Spleen (tissue), 11 donors: ENCODE data around the gene MTA1. TPM values are rescaled to one million over a fixed set of nuclear protein-coding genes. Genes with fewer than 3 reads are reported as not detected.
A peak's percentile ranks its signal among the peaks of the same experiment; 100 is the strongest.

Experiments
- DNase-seq: peaks from one replicate; pipeline ENCODE4 v3.0.0-alpha.2; 2020
- H3K27ac ChIP-seq, 8 donors: fragments of 200-600 bp; sonication (generic) in 7 of 8; 1 replicate in 4 of 8; 2 replicates in 4 of 8; pipeline versions ENCODE4 v1.5.0 to v1.8.0; 2016 to 2021; ENCODE audit warnings: inconsistent platforms in 4 of 8, mild to moderate bottlenecking in 4 of 8, moderate library complexity in 1 of 8
- H3K27me3 ChIP-seq, 7 donors: fragments of 200-600 bp; sonication (generic) in 6 of 7; replicated peaks in 1 of 7; 1 replicate in 4 of 7; 2 replicates in 3 of 7; pipeline versions ENCODE4 v1.5.0 to v1.8.0; 2016 to 2021; ENCODE audit warnings: inconsistent platforms in 3 of 7, mild to moderate bottlenecking in 1 of 7
- H3K36me3 ChIP-seq, 6 donors: fragments of 200-600 bp; sonication (generic) in 5 of 6; 1 replicate in 4 of 6; 2 replicates in 2 of 6; pipeline versions ENCODE4 v1.5.0 to v1.8.0; 2016 to 2021; ENCODE audit warnings: inconsistent platforms in 2 of 6
- H3K4me1 ChIP-seq, 6 donors: fragments of 200-600 bp; sonication (generic) in 5 of 6; 1 replicate in 3 of 6; 2 replicates in 3 of 6; pipeline versions ENCODE4 v1.5.0 to v1.8.0; 2016 to 2021; ENCODE audit warnings: inconsistent platforms in 3 of 6
- H3K4me3 ChIP-seq, 8 donors: fragments of 200-600 bp; sonication (generic) in 7 of 8; 1 replicate in 4 of 8; 2 replicates in 4 of 8; pipeline versions ENCODE4 v1.5.0 to v1.8.0; 2016 to 2021; ENCODE audit warnings: inconsistent platforms in 4 of 8, mild to moderate bottlenecking in 4 of 8, moderate library complexity in 2 of 8
- H3K9me3 ChIP-seq, 8 donors: fragments of 200-600 bp; sonication (generic) in 7 of 8; 1 replicate in 4 of 8; 2 replicates in 4 of 8; pipeline versions ENCODE4 v1.5.0 to v1.8.0; 2016 to 2021; ENCODE audit warnings: inconsistent platforms in 4 of 8
- POLR2A ChIP-seq, 3 donors: fragments of 450-650 bp; IDR thresholded peaks; one replicate each; pipeline ENCODE4 v1.5.1; 2017; ENCODE audit warnings: antibody characterized with exemption in 3 of 3, mild to moderate bottlenecking in 1 of 3
- POLR2AphosphoS5 ChIP-seq, 3 donors: sonication (generic); formaldehyde crosslinking; IDR thresholded peaks; one replicate each; pipeline ENCODE4 v1.5.1; 2017; ENCODE audit warnings: antibody characterized with exemption in 3 of 3
- WGBS, 5 donors: extraction: QIAGEN DNeasy Blood & Tissue Kit in 3 of 5; methylation state at CpG; one replicate each; pipeline versions ENCODE4 v1.1.5 to v1.1.7; 2013 to 2018; 5-methylcytosine and 5-hydroxymethylcytosine counted together
- intact Hi-C: fragments of 100-400 bp; cut with DNase I; formaldehyde crosslinking; loops from one replicate; pipeline ENCODE4 v1.15.0; 2023; ENCODE audit warnings: low total_unique reads
- polyA plus RNA-seq, 3 donors: library from polyadenylated mRNA; stranded (reverse); fragments of 200-250 nt; gene quantifications; one replicate each; pipeline ENCODE4 v1.2.1, GENCODE V29; 2013
- total RNA-seq, 7 donors: library from RNA; depleted of rRNA in 3 of 7; stranded (reverse); fragments of >200 nt in 3 of 7; fragmentation: NEBNext Ultra II Directional in 4 of 7; extraction: Animal tissue kit (Norgen Biotek cat#: 25700) in 4 of 7; gene quantifications; one replicate each; pipeline versions ENCODE4 v1.1.0 to v1.2.1, GENCODE V29; 2016 to 2021
- TF ChIP-seq, protein P1 (sequence below), 11 experiments: fragments of 200-600 bp in 7 of 11; fragments of 450-650 bp in 4 of 11; sonication (generic) in 4 of 11; IDR thresholded peaks in 8 of 11; conservative IDR thresholded peaks in 3 of 11; 1 replicate in 7 of 11; 2 replicates in 4 of 11; pipeline versions ENCODE4 v1.4.0 to v1.8.0; 2016 to 2021; ENCODE audit warnings: antibody characterized with exemption in 11 of 11, inconsistent platforms in 4 of 11, mild to moderate bottlenecking in 1 of 11
- donor health status: healthy with polysubstance abuse.
- donor health status: DM: no; HTN: no; CAD: no; lungs with moderate emphysema.
- donor health status: DM: no; HTN: no; CAD: no.
- donor health status: Bipolar disorder and iron deficiency.
- donor health status: healthy.
- donor health status: DM: no; HTN: no; CAD: no.
- donor health status: DM: yes; HTN: yes; CAD: no.

Gene MTA1
- total and polyA plus RNA-seq, 10 donors, result 33.0 to 128 (median 78.2) TPM

DNA sequence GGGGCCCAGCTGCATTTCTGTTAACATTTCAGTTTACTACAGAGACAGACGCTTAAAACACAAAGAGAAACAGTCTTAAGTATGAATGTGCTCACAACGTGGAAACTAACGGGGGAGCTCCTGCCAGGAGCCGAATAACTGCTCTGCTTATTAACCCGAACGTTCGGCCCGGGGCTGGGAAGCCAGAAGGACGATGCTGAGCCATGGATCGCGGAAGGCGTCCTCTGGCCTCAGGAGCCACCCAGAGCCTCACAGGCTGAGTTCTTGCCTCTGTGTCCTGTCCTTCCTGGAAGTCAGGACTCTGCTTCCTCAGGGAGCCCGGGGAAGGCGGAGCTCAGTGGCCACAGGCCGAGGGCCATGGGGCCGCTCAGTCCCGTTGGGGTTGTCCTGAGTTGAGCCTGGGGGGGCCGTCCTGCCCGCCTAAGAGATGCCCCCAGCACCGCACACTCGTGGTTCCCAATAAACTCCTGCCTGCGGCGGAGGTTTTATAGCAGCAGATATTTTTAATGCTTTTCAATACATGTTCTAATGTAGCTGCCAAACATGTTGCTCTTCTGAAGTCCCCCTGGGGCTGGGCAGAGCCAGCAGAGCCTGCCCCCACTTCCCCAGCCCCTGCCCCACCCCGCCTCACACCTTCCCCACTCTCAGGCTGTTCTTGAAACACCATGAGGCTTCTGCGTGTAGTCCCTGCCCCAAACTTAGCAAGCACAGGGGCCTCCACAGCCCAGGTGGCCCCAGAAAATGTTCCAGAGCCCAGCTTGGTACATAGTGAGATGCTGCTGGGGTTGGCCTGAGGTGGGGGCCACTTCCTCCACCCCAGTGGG, 24.7 kb upstream of the MTA1 start:
- 85 to 89% (median 87%) methylated on average over 20 to 25 of the region's 25 CpGs for WGBS, 5 donors
- Histone ChIP-seq H3K27ac (peak overlapping the region in 2 of 8 donors; percentile 74 to 76), H3K4me3 (no peak overlapping the region), H3K4me1 (peaks cover 16 to 70% (median 39%) of the 10 kb centered on the region in 6 donors), H3K27me3 (no peaks in the 10 kb centered on the region), H3K36me3 (peaks cover 0 to 34% (median 0%) of the 10 kb centered on the region in 6 donors), H3K9me3 (no peaks in the 10 kb centered on the region)
- intact Hi-C loops, result no loop called here
- DNase-seq, result peak; percentile 72
- TF ChIP-seq, protein P1, sequence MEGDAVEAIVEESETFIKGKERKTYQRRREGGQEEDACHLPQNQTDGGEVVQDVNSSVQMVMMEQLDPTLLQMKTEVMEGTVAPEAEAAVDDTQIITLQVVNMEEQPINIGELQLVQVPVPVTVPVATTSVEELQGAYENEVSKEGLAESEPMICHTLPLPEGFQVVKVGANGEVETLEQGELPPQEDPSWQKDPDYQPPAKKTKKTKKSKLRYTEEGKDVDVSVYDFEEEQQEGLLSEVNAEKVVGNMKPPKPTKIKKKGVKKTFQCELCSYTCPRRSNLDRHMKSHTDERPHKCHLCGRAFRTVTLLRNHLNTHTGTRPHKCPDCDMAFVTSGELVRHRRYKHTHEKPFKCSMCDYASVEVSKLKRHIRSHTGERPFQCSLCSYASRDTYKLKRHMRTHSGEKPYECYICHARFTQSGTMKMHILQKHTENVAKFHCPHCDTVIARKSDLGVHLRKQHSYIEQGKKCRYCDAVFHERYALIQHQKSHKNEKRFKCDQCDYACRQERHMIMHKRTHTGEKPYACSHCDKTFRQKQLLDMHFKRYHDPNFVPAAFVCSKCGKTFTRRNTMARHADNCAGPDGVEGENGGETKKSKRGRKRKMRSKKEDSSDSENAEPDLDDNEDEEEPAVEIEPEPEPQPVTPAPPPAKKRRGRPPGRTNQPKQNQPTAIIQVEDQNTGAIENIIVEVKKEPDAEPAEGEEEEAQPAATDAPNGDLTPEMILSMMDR (IDR thresholded peaks at IDR 0.05 in 8 of 11, conservative IDR thresholded peaks at IDR 0.05 in 3 of 11), result no peak
- TF ChIP-seq POLR2AphosphoS5 (IDR thresholded peaks at IDR 0.05), result peak in 1 of 3 donors; percentile 3

DNA sequence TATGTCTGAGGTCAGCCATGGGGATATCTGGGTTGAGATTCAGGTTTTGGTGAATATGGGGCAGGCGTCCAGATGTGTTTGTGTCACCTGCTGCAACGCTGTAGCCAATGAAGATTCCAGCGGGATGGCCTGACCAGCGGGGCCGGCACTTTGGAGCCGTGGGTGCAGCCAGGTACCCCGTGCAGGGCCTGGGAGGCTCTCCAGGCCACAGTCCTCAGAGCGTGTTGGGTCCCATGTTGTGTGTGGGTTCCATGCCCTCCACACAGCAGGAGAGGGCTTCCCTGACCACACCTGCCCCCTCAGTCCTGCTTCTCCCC, 24.1 kb upstream of the MTA1 start:
- H3K4me3 ChIP-seq, result no peak overlapping the region
- H3K27ac ChIP-seq, result peak overlapping the region in 2 of 8 donors; percentile 16
- peaks cover 11 to 70% (median 38%) of the 10 kb centered on the region in 6 donors for H3K4me1 ChIP-seq
- DNase-seq, result no peak
- H3K27me3 ChIP-seq, result no peaks in the 10 kb centered on the region
- WGBS, 5 donors, result 89 to 99% (median 94%) methylated on average over 8 of the region's 8 CpGs
- TF ChIP-seq POLR2AphosphoS5 (IDR thresholded peaks at IDR 0.05) (no peak), POLR2A (IDR thresholded peaks at IDR 0.05) (no peak)
- TF ChIP-seq, protein P1 (IDR thresholded peaks at IDR 0.05 in 8 of 11, conservative IDR thresholded peaks at IDR 0.05 in 3 of 11), result no peak
- peaks cover 0 to 37% (median 0%) of the 10 kb centered on the region in 6 donors for H3K36me3 ChIP-seq
- intact Hi-C loops, result no loop called here
- no peaks in the 10 kb centered on the region for H3K9me3 ChIP-seq

GRCh38 chr14:105397350-105397931, 22.2 kb upstream of the MTA1 start:
- H3K36me3 ChIP-seq, result peaks cover 0 to 40% (median 9%) of the 10 kb centered on the region in 6 donors
- intact Hi-C loops, result no loop called here
- DNase-seq, result peak; percentile 83
- H3K27ac ChIP-seq, result peak overlapping the region; percentile 92 to 97 (median 94)
- peak overlapping the region in 7 of 8 donors; percentile 59 to 79 (median 73) for H3K4me3 ChIP-seq
- TF ChIP-seq, protein P1 (IDR thresholded peaks at IDR 0.05 in 8 of 11, conservative IDR thresholded peaks at IDR 0.05 in 3 of 11), result no peak
- TF ChIP-seq POLR2A (IDR thresholded peaks at IDR 0.05) (no peak), POLR2AphosphoS5 (IDR thresholded peaks at IDR 0.05) (peak in 1 of 3 donors; percentile 22)
- H3K4me1 ChIP-seq, result peaks cover 10 to 62% (median 32%) of the 10 kb centered on the region in 6 donors
- H3K9me3 ChIP-seq, result peaks cover 0 to 17% (median 7%) of the 10 kb centered on the region in 8 donors
- WGBS, 5 donors, result 78 to 94% (median 89%) methylated on average over 10 to 13 of the region's 13 CpGs
- H3K27me3 ChIP-seq, result no peaks in the 10 kb centered on the region
